GM12878 (cell line): ENCODE data around the gene RAB30.

ENCODE experiments used
- EED ChIP-seq: sonication (generic); IDR thresholded peaks from 2 replicates; pipeline ENCODE4 v1.6.1; 2016; ENCODE audit warnings: antibody characterized with exemption, low read depth
- FOXK2 ChIP-seq: fragments of 450-650 bp; IDR thresholded peaks from 2 replicates; pipeline ENCODE4 v1.6.1; 2017; ENCODE audit warnings: mild to moderate bottlenecking, moderate library complexity
- MTA2 ChIP-seq: fragments of 450-650 bp; IDR thresholded peaks from 2 replicates; pipeline ENCODE4 v1.6.1; 2016; ENCODE audit warnings: low read depth, mild to moderate bottlenecking, moderate library complexity
- NRF1 ChIP-seq: conservative IDR thresholded peaks from 2 replicates; pipeline ENCODE4 v1.6.1; 2011; ENCODE audit warnings: mild to moderate bottlenecking, low read depth, low read length, improper control_type of control experiment
- POLR2A ChIP-seq: IDR thresholded peaks from 2 replicates; pipeline ENCODE4 v1.6.1; 2011; ENCODE audit warnings: low read depth, mild to moderate bottlenecking, low read length
- RFX5 ChIP-seq: IDR thresholded peaks from 2 replicates; pipeline ENCODE4 v1.6.1; 2011; ENCODE audit warnings: low read depth, low read length, improper control_type of control experiment
- STAT1 ChIP-seq: fragments of 450-650 bp; conservative IDR thresholded peaks from 2 replicates; pipeline ENCODE4 v1.6.1; 2014; ENCODE audit warnings: antibody characterized with exemption, mild to moderate bottlenecking
- STAT3 ChIP-seq: IDR thresholded peaks from 2 replicates; pipeline ENCODE4 v1.6.1; 2011; ENCODE audit warnings: low read depth, low read length, improper control_type of control experiment
- ZNF274 ChIP-seq: IDR thresholded peaks from one replicate; pipeline ENCODE4 v1.8.0; 2011; ENCODE audit not compliant: insufficient read length, insufficient read depth
- TF ChIP-seq, protein P1 (sequence below), 3 experiments: IDR thresholded peaks in 2 of 3; conservative IDR thresholded peaks in 1 of 3; 2 replicates each; pipeline ENCODE4 v1.5.1; 2011; ENCODE audit warnings: low read depth in 3 of 3, low read length in 3 of 3, mild to moderate bottlenecking in 3 of 3, control low read depth in 2 of 3, moderate library complexity in 2 of 3, inconsistent platforms in 1 of 3, mixed read lengths in 1 of 3; ENCODE audit not compliant: control insufficient read depth in 2 of 3, insufficient read depth in 1 of 3; ENCODE audit errors: extremely low read depth in 1 of 3
- TF ChIP-seq, protein P2 (sequence below): fragments of 450-650 bp; IDR thresholded peaks from 2 replicates; pipeline ENCODE4 v1.6.1; 2017; ENCODE audit warnings: mild to moderate bottlenecking, moderate library complexity
- TF ChIP-seq, protein P3 (sequence below): fragments of 450-650 bp; IDR thresholded peaks from 2 replicates; pipeline ENCODE4 v1.6.1; 2014; ENCODE audit warnings: mild to moderate bottlenecking
- TF ChIP-seq, protein P4 (sequence below): IDR thresholded peaks from 2 replicates; pipeline ENCODE4 v1.6.1; 2012; ENCODE audit warnings: low read depth, low read length, improper control_type of control experiment

DNA sequence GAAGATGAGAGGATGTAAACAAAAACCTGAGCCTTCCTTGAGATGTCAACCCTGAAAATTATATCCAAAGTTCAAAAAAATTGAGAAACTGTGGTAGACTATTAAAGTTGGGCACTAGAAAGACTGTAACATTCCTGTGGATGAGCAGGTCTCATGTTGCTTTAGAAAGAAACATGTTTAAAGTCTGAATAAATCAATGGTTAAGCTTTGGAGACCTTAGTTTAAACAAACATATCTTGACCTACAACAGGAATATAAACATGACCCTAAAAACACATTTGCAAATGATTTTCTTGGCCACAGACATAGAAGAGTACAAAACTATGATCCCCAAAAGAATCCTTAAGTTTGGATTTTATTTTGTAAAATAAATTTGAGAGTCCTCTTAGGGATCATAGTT, 47.1 kb upstream of the RAB30 start:
- TF ChIP-seq FOXK2 (no peak), STAT3 (no peak), STAT1 (no peak), EED (no peak), RFX5 (no peak), ZNF274 (no peak), NRF1 (no peak), POLR2A (no peak), MTA2 (no peak)
- TF ChIP-seq, protein P1, sequence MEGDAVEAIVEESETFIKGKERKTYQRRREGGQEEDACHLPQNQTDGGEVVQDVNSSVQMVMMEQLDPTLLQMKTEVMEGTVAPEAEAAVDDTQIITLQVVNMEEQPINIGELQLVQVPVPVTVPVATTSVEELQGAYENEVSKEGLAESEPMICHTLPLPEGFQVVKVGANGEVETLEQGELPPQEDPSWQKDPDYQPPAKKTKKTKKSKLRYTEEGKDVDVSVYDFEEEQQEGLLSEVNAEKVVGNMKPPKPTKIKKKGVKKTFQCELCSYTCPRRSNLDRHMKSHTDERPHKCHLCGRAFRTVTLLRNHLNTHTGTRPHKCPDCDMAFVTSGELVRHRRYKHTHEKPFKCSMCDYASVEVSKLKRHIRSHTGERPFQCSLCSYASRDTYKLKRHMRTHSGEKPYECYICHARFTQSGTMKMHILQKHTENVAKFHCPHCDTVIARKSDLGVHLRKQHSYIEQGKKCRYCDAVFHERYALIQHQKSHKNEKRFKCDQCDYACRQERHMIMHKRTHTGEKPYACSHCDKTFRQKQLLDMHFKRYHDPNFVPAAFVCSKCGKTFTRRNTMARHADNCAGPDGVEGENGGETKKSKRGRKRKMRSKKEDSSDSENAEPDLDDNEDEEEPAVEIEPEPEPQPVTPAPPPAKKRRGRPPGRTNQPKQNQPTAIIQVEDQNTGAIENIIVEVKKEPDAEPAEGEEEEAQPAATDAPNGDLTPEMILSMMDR (IDR thresholded peaks at IDR 0.05 in 2 of 3, conservative IDR thresholded peaks at IDR 0.05 in 1 of 3; ENCODE audit: control insufficient read depth in 2 of 3, extremely low read depth in 1 of 3, insufficient read depth in 1 of 3, low read depth in 3 of 3, low read length in 3 of 3): no peak
- TF ChIP-seq, protein P2, sequence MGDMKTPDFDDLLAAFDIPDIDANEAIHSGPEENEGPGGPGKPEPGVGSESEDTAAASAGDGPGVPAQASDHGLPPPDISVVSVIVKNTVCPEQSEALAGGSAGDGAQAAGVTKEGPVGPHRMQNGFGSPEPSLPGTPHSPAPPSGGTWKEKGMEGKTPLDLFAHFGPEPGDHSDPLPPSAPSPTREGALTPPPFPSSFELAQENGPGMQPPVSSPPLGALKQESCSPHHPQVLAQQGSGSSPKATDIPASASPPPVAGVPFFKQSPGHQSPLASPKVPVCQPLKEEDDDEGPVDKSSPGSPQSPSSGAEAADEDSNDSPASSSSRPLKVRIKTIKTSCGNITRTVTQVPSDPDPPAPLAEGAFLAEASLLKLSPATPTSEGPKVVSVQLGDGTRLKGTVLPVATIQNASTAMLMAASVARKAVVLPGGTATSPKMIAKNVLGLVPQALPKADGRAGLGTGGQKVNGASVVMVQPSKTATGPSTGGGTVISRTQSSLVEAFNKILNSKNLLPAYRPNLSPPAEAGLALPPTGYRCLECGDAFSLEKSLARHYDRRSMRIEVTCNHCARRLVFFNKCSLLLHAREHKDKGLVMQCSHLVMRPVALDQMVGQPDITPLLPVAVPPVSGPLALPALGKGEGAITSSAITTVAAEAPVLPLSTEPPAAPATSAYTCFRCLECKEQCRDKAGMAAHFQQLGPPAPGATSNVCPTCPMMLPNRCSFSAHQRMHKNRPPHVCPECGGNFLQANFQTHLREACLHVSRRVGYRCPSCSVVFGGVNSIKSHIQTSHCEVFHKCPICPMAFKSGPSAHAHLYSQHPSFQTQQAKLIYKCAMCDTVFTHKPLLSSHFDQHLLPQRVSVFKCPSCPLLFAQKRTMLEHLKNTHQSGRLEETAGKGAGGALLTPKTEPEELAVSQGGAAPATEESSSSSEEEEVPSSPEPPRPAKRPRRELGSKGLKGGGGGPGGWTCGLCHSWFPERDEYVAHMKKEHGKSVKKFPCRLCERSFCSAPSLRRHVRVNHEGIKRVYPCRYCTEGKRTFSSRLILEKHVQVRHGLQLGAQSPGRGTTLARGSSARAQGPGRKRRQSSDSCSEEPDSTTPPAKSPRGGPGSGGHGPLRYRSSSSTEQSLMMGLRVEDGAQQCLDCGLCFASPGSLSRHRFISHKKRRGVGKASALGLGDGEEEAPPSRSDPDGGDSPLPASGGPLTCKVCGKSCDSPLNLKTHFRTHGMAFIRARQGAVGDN: no peak
- TF ChIP-seq, protein P3, sequence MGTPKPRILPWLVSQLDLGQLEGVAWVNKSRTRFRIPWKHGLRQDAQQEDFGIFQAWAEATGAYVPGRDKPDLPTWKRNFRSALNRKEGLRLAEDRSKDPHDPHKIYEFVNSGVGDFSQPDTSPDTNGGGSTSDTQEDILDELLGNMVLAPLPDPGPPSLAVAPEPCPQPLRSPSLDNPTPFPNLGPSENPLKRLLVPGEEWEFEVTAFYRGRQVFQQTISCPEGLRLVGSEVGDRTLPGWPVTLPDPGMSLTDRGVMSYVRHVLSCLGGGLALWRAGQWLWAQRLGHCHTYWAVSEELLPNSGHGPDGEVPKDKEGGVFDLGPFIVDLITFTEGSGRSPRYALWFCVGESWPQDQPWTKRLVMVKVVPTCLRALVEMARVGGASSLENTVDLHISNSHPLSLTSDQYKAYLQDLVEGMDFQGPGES: no peak
- TF ChIP-seq, protein P4, sequence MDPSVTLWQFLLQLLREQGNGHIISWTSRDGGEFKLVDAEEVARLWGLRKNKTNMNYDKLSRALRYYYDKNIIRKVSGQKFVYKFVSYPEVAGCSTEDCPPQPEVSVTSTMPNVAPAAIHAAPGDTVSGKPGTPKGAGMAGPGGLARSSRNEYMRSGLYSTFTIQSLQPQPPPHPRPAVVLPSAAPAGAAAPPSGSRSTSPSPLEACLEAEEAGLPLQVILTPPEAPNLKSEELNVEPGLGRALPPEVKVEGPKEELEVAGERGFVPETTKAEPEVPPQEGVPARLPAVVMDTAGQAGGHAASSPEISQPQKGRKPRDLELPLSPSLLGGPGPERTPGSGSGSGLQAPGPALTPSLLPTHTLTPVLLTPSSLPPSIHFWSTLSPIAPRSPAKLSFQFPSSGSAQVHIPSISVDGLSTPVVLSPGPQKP: no peak
